ENCODE results near the gene PLEKHF1. TPM values are rescaled to one million over a fixed set of nuclear protein-coding genes. Genes with fewer than 3 reads are reported as not detected.

Gene PLEKHF1
- total and polyA plus RNA-seq, 2 experiments from 2014 or later = 10.1 to 25.1 TPM

- TF ChIP-seq, protein P1, sequence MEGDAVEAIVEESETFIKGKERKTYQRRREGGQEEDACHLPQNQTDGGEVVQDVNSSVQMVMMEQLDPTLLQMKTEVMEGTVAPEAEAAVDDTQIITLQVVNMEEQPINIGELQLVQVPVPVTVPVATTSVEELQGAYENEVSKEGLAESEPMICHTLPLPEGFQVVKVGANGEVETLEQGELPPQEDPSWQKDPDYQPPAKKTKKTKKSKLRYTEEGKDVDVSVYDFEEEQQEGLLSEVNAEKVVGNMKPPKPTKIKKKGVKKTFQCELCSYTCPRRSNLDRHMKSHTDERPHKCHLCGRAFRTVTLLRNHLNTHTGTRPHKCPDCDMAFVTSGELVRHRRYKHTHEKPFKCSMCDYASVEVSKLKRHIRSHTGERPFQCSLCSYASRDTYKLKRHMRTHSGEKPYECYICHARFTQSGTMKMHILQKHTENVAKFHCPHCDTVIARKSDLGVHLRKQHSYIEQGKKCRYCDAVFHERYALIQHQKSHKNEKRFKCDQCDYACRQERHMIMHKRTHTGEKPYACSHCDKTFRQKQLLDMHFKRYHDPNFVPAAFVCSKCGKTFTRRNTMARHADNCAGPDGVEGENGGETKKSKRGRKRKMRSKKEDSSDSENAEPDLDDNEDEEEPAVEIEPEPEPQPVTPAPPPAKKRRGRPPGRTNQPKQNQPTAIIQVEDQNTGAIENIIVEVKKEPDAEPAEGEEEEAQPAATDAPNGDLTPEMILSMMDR (conservative IDR thresholded peaks at IDR 0.05; ENCODE audit: low read depth in 2 of 2) = no peak
- TF ChIP-seq CREB1 (CRISPR knock-in tag; IDR thresholded peaks at IDR 0.05; ENCODE audit: low read depth) = no peak
- TF ChIP-seq ZNF331 (CRISPR knock-in tag; IDR thresholded peaks at IDR 0.05; ENCODE audit: low read depth) = no peak
These were observed 15.2 kb downstream of the PLEKHF1 start (continued) for GRCh38 chr19:29680447-29680846.

DNA sequence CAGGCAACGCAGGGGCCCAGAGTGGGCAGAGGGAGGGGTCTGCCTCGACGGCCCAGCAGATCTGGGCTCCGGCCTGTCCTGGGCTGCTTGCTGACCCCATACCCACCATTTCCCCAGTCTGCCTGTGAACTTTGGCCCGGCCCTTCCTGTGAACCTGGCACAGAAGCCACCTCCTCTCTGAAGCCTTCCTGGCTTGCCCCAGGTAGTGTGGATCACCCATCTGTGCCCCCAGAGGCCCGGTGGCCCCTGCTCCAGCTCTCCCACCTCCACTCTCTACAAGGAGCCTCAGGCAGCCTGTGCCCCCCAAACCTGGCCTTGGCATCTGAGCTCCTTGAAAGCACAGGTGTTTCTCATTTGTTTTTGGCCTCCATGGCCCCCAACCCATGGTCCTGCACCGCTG is 15.7 kb downstream of the PLEKHF1 start:
- no peaks in the 10 kb centered on the region for H4K20me1 ChIP-seq (replicated peaks; ENCODE audit: insufficient read depth)
- H3K27ac ChIP-seq (ENCODE audit: low read depth) = no peak overlapping the region
- no peaks in the 10 kb centered on the region for H3K4me1 ChIP-seq (ENCODE audit: insufficient read depth)
- H3F3A ChIP-seq (replicated peaks; ENCODE audit: low read depth) = no peaks in the 10 kb centered on the region
- Mint-ChIP-seq H3K9me3 (no peaks in the 10 kb centered on the region; the same call in 1 of the 3 replicates), H3K27ac (no peak overlapping the region), H3K4me3 (no peak overlapping the region), H3K4me1 (peaks cover 4% of the 10 kb centered on the region), H3K27me3 (ENCODE audit: insufficient read depth, low read depth, poor library complexity) (peaks cover 11% of the 10 kb centered on the region), H3K36me3 (ENCODE audit: low read depth) (peaks cover under 1% of the 10 kb centered on the region; the same call in 1 of the 3 replicates)
- TF ChIP-seq EZH2phosphoT487 (IDR thresholded peaks at IDR 0.05; ENCODE audit: unreplicated experiment) = no peak
- TF ChIP-seq, protein P2, sequence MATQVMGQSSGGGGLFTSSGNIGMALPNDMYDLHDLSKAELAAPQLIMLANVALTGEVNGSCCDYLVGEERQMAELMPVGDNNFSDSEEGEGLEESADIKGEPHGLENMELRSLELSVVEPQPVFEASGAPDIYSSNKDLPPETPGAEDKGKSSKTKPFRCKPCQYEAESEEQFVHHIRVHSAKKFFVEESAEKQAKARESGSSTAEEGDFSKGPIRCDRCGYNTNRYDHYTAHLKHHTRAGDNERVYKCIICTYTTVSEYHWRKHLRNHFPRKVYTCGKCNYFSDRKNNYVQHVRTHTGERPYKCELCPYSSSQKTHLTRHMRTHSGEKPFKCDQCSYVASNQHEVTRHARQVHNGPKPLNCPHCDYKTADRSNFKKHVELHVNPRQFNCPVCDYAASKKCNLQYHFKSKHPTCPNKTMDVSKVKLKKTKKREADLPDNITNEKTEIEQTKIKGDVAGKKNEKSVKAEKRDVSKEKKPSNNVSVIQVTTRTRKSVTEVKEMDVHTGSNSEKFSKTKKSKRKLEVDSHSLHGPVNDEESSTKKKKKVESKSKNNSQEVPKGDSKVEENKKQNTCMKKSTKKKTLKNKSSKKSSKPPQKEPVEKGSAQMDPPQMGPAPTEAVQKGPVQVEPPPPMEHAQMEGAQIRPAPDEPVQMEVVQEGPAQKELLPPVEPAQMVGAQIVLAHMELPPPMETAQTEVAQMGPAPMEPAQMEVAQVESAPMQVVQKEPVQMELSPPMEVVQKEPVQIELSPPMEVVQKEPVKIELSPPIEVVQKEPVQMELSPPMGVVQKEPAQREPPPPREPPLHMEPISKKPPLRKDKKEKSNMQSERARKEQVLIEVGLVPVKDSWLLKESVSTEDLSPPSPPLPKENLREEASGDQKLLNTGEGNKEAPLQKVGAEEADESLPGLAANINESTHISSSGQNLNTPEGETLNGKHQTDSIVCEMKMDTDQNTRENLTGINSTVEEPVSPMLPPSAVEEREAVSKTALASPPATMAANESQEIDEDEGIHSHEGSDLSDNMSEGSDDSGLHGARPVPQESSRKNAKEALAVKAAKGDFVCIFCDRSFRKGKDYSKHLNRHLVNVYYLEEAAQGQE (IDR thresholded peaks at IDR 0.05; ENCODE audit: unreplicated experiment) = no peak
- TF ChIP-seq ZNF462 (CRISPR knock-in tag; IDR thresholded peaks at IDR 0.05) = no peak
- no peak for TF ChIP-seq JUNB (IDR thresholded peaks at IDR 0.05; ENCODE audit: unreplicated experiment)
- no peak for TF ChIP-seq NANOG (IDR thresholded peaks at IDR 0.05; ENCODE audit: borderline replicate concordance)
- TF ChIP-seq ZNF331 (CRISPR knock-in tag; IDR thresholded peaks at IDR 0.05; ENCODE audit: low read depth) = no peak
- no peak for TF ChIP-seq ETS1 (IDR thresholded peaks at IDR 0.05)
- no peak for TF ChIP-seq STAT1 (IDR thresholded peaks at IDR 0.05; ENCODE audit: unreplicated experiment)
- no peaks in the 10 kb centered on the region for H3K27me3 ChIP-seq (ENCODE audit: insufficient read depth)
- H3K79me2 ChIP-seq (replicated peaks; ENCODE audit: insufficient read depth) = no peaks in the 10 kb centered on the region
- DNase-seq (ENCODE audit: low spot score) = no peak
- no peaks in the 10 kb centered on the region for H3K9me2 ChIP-seq (ENCODE audit: insufficient read depth)
- no peak overlapping the region for H3K4me2 ChIP-seq
- H2AFZ ChIP-seq = no peak overlapping the region
- H3K36me3 ChIP-seq (ENCODE audit: insufficient read depth) = no peaks in the 10 kb centered on the region
- no peak overlapping the region for H3K4me3 ChIP-seq
- no peak for ATAC-seq

All from GM23338 (cell line).